ENCODE results near the gene PIRT.

DNA sequence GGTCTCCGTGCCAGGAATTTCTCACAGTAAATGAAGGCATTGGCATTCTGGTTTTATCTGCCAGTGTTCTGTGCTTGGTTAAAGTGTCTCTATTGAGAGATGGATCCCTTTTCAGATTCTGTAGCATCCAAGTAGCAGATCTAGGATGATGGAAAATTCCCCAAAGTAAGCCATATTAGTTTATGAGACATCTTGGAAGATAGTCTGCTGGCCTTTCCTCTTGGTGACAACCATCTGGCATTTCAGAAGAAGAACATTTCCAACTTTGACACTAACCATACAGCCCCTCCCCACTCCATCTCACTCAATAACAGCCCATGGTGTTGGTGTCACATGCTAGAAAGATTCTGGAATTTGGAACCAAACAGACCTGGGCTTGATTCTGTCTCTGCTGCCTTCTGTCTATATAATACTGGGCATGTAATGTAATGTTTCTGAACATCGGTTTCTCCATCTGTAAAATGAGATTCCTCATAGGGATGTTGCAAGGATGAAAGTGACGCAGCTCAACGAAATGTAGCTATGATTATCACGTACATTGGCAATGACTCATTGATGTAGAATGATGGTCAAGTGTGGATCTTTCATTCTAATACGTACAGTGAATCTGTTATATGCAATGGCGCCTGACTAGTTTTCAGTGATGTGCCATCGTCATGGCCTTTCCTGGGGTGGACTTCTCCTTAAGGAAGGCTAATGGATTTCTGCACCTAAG is 32.6 kb upstream of the PIRT start:
- TF ChIP-seq, protein P1, sequence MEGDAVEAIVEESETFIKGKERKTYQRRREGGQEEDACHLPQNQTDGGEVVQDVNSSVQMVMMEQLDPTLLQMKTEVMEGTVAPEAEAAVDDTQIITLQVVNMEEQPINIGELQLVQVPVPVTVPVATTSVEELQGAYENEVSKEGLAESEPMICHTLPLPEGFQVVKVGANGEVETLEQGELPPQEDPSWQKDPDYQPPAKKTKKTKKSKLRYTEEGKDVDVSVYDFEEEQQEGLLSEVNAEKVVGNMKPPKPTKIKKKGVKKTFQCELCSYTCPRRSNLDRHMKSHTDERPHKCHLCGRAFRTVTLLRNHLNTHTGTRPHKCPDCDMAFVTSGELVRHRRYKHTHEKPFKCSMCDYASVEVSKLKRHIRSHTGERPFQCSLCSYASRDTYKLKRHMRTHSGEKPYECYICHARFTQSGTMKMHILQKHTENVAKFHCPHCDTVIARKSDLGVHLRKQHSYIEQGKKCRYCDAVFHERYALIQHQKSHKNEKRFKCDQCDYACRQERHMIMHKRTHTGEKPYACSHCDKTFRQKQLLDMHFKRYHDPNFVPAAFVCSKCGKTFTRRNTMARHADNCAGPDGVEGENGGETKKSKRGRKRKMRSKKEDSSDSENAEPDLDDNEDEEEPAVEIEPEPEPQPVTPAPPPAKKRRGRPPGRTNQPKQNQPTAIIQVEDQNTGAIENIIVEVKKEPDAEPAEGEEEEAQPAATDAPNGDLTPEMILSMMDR (IDR thresholded peaks at IDR 0.05): no peak
- TF ChIP-seq EZH2 (IDR thresholded peaks at IDR 0.05; ENCODE audit: borderline replicate concordance, insufficient read depth, low read depth, low read length, poor library complexity, severe bottlenecking): no peak

Measured in B cell (primary cell).